MCF 10A (cell line): ENCODE measurements around the gene ADAMTS10. TPM values are rescaled to one million over a fixed set of nuclear protein-coding genes. Genes with fewer than 3 reads are reported as not detected.
A peak's percentile ranks its signal among the peaks of the same experiment; 100 is the strongest.

Source experiments
- BruUV-seq: library from RNA; stranded (reverse); fragments of 400-500 nt; replicated peaks from 2 replicates; lab custom pipeline; 2021; lab: Mats Ljungman, UMichigan
- CTCF ChIA-PET: fragments of 300-600 bp; sonication (Branson Sonifier 250); formaldehyde crosslinking; extraction: SDS; loops from one replicate; lab custom pipeline; 2021; ENCODE audit warnings: antibody characterized with exemption, inconsistent platforms; lab: Yijun Ruan, JAX
- POLR2A ChIA-PET: fragments of 300-600, 350-650 bp; sonication (Branson Sonifier 250); formaldehyde crosslinking; extraction: SDS; loops from one replicate; lab custom pipeline; 2020; ENCODE audit warnings: antibody characterized with exemption, inconsistent platforms; lab: Yijun Ruan, JAX
- DNase-seq: peaks from one replicate; pipeline ENCODE4 v3.0.0-alpha.2; 2018; ENCODE audit not compliant: unreplicated experiment
- H3K27ac Mint-ChIP-seq: one replicate; pipeline ENCODE4 v1.8.0; 2022; ENCODE audit warnings: mild to moderate bottlenecking, low read depth, mixed read lengths; ENCODE audit not compliant: unreplicated experiment
- H3K27me3 Mint-ChIP-seq: one replicate; pipeline ENCODE4 v1.8.0; 2022; ENCODE audit warnings: mixed read lengths; ENCODE audit not compliant: insufficient read depth, unreplicated experiment
- H3K36me3 Mint-ChIP-seq: one replicate; pipeline ENCODE4 v1.8.0; 2022; ENCODE audit warnings: mild to moderate bottlenecking, moderate library complexity, mixed read lengths; ENCODE audit not compliant: insufficient read depth, unreplicated experiment
- H3K4me1 Mint-ChIP-seq: one replicate; pipeline ENCODE4 v1.8.0; 2022; ENCODE audit warnings: mixed read lengths; ENCODE audit not compliant: insufficient read depth, unreplicated experiment
- H3K4me3 Mint-ChIP-seq: one replicate; pipeline ENCODE4 v1.8.0; 2022; ENCODE audit warnings: mild to moderate bottlenecking, moderate library complexity, mixed read lengths; ENCODE audit not compliant: unreplicated experiment
- H3K9me3 Mint-ChIP-seq: one replicate; pipeline ENCODE4 v1.8.0; 2022; ENCODE audit warnings: mixed read lengths; ENCODE audit not compliant: unreplicated experiment
- intact Hi-C: fragments of 100-400 bp; cut with micrococcal nuclease; formaldehyde crosslinking; loops from 2 replicates; pipeline ENCODE4 v1.14.1; 2022
- total RNA-seq: library from RNA; stranded (reverse); gene quantifications from 2 replicates; pipeline ENCODE4 v1.2.3, GENCODE V29; 2022
- TF ChIP-seq, protein P1 (sequence below): fragments of 200-600 bp; IDR thresholded peaks from one replicate; pipeline ENCODE4 v1.8.0; 2022; ENCODE audit warnings: antibody characterized with exemption, mild to moderate bottlenecking; ENCODE audit not compliant: unreplicated experiment

The ADAMTS10 gene
- total RNA-seq, 1 experiment from 2014 or later = not detected

DNA sequence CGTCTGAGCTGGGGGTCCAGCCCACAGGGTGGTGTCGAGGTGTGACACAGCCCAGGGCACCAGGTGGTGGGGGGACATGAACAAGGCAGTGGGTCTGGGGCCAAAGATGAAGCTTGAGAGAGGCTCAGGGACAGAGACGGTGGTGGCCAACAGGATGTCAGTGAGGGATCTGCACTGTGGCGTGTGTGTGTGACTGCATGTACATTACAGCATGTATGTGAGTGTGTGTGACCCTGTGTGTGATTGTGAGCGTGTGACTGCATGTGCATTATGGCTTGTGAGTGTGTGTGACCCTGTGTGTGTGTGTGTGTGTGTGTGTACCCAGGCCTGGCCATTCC, 1.6 kb downstream of the ADAMTS10 start:
- Mint-ChIP-seq H3K36me3 (peaks cover 7% of the 10 kb centered on the region), H3K9me3 (no peaks in the 10 kb centered on the region), H3K27me3 (no peaks in the 10 kb centered on the region), H3K4me1 (peaks cover 26% of the 10 kb centered on the region), H3K4me3 (no peak overlapping the region), H3K27ac (no peak overlapping the region)
- DNase-seq = no peak
- intact Hi-C loops = no loop called here
- ChIA-PET CTCF (no interaction called here), POLR2A (no interaction called here)
- no TSS peak for BruUV-seq
- TF ChIP-seq, protein P1, sequence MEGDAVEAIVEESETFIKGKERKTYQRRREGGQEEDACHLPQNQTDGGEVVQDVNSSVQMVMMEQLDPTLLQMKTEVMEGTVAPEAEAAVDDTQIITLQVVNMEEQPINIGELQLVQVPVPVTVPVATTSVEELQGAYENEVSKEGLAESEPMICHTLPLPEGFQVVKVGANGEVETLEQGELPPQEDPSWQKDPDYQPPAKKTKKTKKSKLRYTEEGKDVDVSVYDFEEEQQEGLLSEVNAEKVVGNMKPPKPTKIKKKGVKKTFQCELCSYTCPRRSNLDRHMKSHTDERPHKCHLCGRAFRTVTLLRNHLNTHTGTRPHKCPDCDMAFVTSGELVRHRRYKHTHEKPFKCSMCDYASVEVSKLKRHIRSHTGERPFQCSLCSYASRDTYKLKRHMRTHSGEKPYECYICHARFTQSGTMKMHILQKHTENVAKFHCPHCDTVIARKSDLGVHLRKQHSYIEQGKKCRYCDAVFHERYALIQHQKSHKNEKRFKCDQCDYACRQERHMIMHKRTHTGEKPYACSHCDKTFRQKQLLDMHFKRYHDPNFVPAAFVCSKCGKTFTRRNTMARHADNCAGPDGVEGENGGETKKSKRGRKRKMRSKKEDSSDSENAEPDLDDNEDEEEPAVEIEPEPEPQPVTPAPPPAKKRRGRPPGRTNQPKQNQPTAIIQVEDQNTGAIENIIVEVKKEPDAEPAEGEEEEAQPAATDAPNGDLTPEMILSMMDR = no peak

- Mint-ChIP-seq H3K27ac (no peak overlapping the region), H3K9me3 (no peaks in the 10 kb centered on the region), H3K4me3 (no peak overlapping the region), H3K36me3 (peaks cover 7% of the 10 kb centered on the region), H3K4me1 (peaks cover 26% of the 10 kb centered on the region), H3K27me3 (no peaks in the 10 kb centered on the region)
- POLR2A ChIA-PET = no interaction called here
- CTCF ChIA-PET = interaction anchor here (0.7 to 1.1 kb wide), 2 partner anchors 28 to 1189 kb away, joined by 3 to 4 read pairs; no protein-coding TSS in a partner anchor
- TF ChIP-seq, protein P1 = no peak
- intact Hi-C loops = no loop called here
- DNase-seq = peak; percentile 59
- no TSS peak for BruUV-seq
Observed at GRCh38 chr19:8607386-8607785, 3.1 kb downstream of the ADAMTS10 start.

- H3K36me3 Mint-ChIP-seq = peaks cover 7% of the 10 kb centered on the region
- CTCF ChIA-PET = interaction anchor here (1.0 to 2.3 kb wide), 3 partner anchors 10 to 49 kb away, joined by 3 to 10 read pairs (median 4); no protein-coding TSS in a partner anchor
- peaks cover 26% of the 10 kb centered on the region for H3K4me1 Mint-ChIP-seq
- H3K9me3 Mint-ChIP-seq = no peaks in the 10 kb centered on the region
- DNase-seq = no peak
- no peak overlapping the region for H3K4me3 Mint-ChIP-seq
- TF ChIP-seq, protein P1 = no peak
- BruUV-seq = no TSS peak
- POLR2A ChIA-PET = no interaction called here
- no peaks in the 10 kb centered on the region for H3K27me3 Mint-ChIP-seq
- intact Hi-C loops = no loop called here
- no peak overlapping the region for H3K27ac Mint-ChIP-seq
Observed at GRCh38 chr19:8605514-8605913, 5.0 kb downstream of the ADAMTS10 start.

GRCh38 chr19:8601796-8602195, 8.7 kb downstream of the ADAMTS10 start:
- Mint-ChIP-seq H3K4me3 (no peak overlapping the region), H3K27me3 (no peaks in the 10 kb centered on the region), H3K4me1 (no peaks in the 10 kb centered on the region), H3K27ac (no peak overlapping the region), H3K36me3 (no peaks in the 10 kb centered on the region), H3K9me3 (no peaks in the 10 kb centered on the region)
- no peak for DNase-seq
- intact Hi-C loops = no loop called here
- ChIA-PET POLR2A (no interaction called here), CTCF (interaction anchor here (0.9 kb wide), 1 partner anchor 26 kb away, joined by 4 read pairs; no protein-coding TSS in a partner anchor)
- TF ChIP-seq, protein P1 = no peak
- no TSS peak for BruUV-seq
